Neural progenitor cell (in vitro differentiated cells): Measurements from ENCODE around the gene VSIG8. TPM values are rescaled to one million over a fixed set of nuclear protein-coding genes. Genes with fewer than 3 reads are reported as not detected.
A peak's percentile ranks its signal among the peaks of the same experiment; 100 is the strongest.

Experiments used
- DNase-seq: peaks from one replicate; pipeline ENCODE4 v3.0.0-alpha.2; 2016; ENCODE audit warnings: low spot score
- H2AFZ ChIP-seq: fragments of 200-600 bp; sonication (generic); replicated peaks from 2 replicates; pipeline ENCODE4 v1.6.1; 2016; ENCODE audit warnings: antibody characterized with exemption
- H3F3A ChIP-seq: fragments of 200-600 bp; sonication (generic); 2 replicates; pipeline ENCODE4 v1.6.1; 2016; ENCODE audit warnings: antibody characterized with exemption, low read depth
- H3K27ac ChIP-seq: fragments of 200-600 bp; sonication (generic); 2 replicates; pipeline ENCODE4 v1.5.1; 2016; ENCODE audit warnings: mild to moderate bottlenecking
- H3K27me3 ChIP-seq: fragments of 200-600 bp; sonication (generic); 2 replicates; pipeline ENCODE4 v1.6.1; 2016; ENCODE audit warnings: mild to moderate bottlenecking, moderate library complexity
- H3K36me3 ChIP-seq: fragments of 200-600 bp; sonication (generic); 2 replicates; pipeline ENCODE4 v1.5.1; 2016
- H3K4me1 ChIP-seq: fragments of 200-600 bp; sonication (generic); 2 replicates; pipeline ENCODE4 v1.6.1; 2016; ENCODE audit warnings: mixed run types
- H3K4me2 ChIP-seq: fragments of 200-600 bp; sonication (generic); 2 replicates; pipeline ENCODE4 v1.6.1; 2016
- H3K4me3 ChIP-seq: fragments of 200-600 bp; sonication (generic); 2 replicates; pipeline ENCODE4 v1.5.1; 2016
- H3K79me2 ChIP-seq: fragments of 200-600 bp; sonication (generic); 2 replicates; pipeline ENCODE4 v1.6.1; 2016; ENCODE audit warnings: low read depth
- H3K9ac ChIP-seq: fragments of 200-600 bp; sonication (generic); 2 replicates; pipeline ENCODE4 v1.6.1; 2016
- H3K9me3 ChIP-seq: fragments of 200-600 bp; sonication (generic); 2 replicates; pipeline ENCODE4 v1.5.1; 2016; ENCODE audit warnings: low read depth
- H4K20me1 ChIP-seq: fragments of 200-600 bp; sonication (generic); 2 replicates; pipeline ENCODE4 v1.6.1; 2016; ENCODE audit warnings: low read depth
- H3K27ac Mint-ChIP-seq: 3 replicates; pipeline ENCODE4 v1.8.0; 2021; ENCODE audit warnings: mixed read lengths
- H3K27me3 Mint-ChIP-seq: 2 replicates; pipeline ENCODE4 v1.8.0; 2022; ENCODE audit warnings: low read depth, mild to moderate bottlenecking, inconsistent platforms, moderate library complexity, mixed read lengths; ENCODE audit not compliant: insufficient read depth
- H3K36me3 Mint-ChIP-seq: 3 replicates; pipeline ENCODE4 v1.8.0; 2021; ENCODE audit warnings: mixed read lengths
- H3K4me1 Mint-ChIP-seq: 3 replicates; pipeline ENCODE4 v1.8.0; 2021; ENCODE audit warnings: mixed read lengths
- H3K4me3 Mint-ChIP-seq: 3 replicates; pipeline ENCODE4 v1.8.0; 2021; ENCODE audit warnings: mild to moderate bottlenecking, moderate library complexity, mixed read lengths
- H3K9me3 Mint-ChIP-seq: 3 replicates; pipeline ENCODE4 v1.8.0; 2020; ENCODE audit warnings: mixed read lengths
- EZH2 ChIP-seq: fragments of 200-600 bp; sonication (generic); IDR thresholded peaks from 2 replicates; pipeline ENCODE4 v1.6.1; 2017; ENCODE audit warnings: antibody characterized with exemption, mild to moderate bottlenecking, moderate library complexity
- EZH2phosphoT487 ChIP-seq: fragments of 200-600 bp; sonication (generic); IDR thresholded peaks from 2 replicates; pipeline ENCODE4 v1.6.1; 2017; ENCODE audit warnings: antibody characterized with exemption
- total RNA-seq: library from RNA; depleted of rRNA; stranded (reverse); fragments of >200 nt; gene quantifications from 2 replicates; pipeline ENCODE4 v1.2.3, GENCODE V29; 2015; ENCODE audit warnings: low replicate concordance
- TF ChIP-seq, protein P1 (sequence below): fragments of 200-600 bp; sonication (generic); IDR thresholded peaks from 2 replicates; pipeline ENCODE4 v1.5.1; 2017; ENCODE audit warnings: antibody characterized with exemption, mild to moderate bottlenecking

The VSIG8 gene
- total RNA-seq, 1 donor from 2014 or later = not detected

DNA sequence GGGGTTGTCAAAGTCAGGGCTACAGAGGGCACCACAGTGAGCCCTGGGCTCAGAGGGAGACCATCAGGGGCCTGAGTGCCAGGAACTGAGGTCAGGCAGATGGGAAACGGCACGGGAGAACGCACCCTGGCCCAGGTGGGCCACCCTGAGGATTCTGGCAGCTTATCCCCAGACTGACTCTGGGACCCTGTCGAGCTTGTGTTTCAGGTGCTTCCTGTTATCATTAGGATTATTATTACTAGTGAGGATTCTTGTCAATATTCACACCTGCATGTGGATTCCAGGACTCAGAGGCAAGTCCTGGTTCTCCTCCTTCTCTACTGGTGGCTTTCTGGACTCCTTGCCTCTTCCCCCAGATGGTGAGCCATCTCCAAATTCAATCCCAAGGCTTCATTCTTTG lies 15.2 kb downstream of the VSIG8 start:
- H3K36me3 Mint-ChIP-seq = no peaks in the 10 kb centered on the region
- no peak overlapping the region for H3K4me3 Mint-ChIP-seq
- H3K9me3 ChIP-seq = no peaks in the 10 kb centered on the region
- no peak overlapping the region for H3K4me2 ChIP-seq
- H3K27me3 Mint-ChIP-seq = peaks cover 20% of the 10 kb centered on the region
- no peak overlapping the region for H3K27ac Mint-ChIP-seq
- no peaks in the 10 kb centered on the region for H3K79me2 ChIP-seq
- H3K9ac ChIP-seq = no peak overlapping the region
- H2AFZ ChIP-seq = no peak overlapping the region
- no peaks in the 10 kb centered on the region for H3F3A ChIP-seq
- H3K9me3 Mint-ChIP-seq = no peaks in the 10 kb centered on the region
- peaks cover under 1% of the 10 kb centered on the region for H3K4me1 Mint-ChIP-seq
- no peaks in the 10 kb centered on the region for H3K36me3 ChIP-seq
- no peaks in the 10 kb centered on the region for H4K20me1 ChIP-seq
- no peak overlapping the region for H3K4me3 ChIP-seq
- H3K27ac ChIP-seq = no peak overlapping the region
- peaks cover 12% of the 10 kb centered on the region for H3K27me3 ChIP-seq
- H3K4me1 ChIP-seq = no peaks in the 10 kb centered on the region
- TF ChIP-seq EZH2phosphoT487 (no peak), EZH2 (no peak)
- no peak for DNase-seq

DNA sequence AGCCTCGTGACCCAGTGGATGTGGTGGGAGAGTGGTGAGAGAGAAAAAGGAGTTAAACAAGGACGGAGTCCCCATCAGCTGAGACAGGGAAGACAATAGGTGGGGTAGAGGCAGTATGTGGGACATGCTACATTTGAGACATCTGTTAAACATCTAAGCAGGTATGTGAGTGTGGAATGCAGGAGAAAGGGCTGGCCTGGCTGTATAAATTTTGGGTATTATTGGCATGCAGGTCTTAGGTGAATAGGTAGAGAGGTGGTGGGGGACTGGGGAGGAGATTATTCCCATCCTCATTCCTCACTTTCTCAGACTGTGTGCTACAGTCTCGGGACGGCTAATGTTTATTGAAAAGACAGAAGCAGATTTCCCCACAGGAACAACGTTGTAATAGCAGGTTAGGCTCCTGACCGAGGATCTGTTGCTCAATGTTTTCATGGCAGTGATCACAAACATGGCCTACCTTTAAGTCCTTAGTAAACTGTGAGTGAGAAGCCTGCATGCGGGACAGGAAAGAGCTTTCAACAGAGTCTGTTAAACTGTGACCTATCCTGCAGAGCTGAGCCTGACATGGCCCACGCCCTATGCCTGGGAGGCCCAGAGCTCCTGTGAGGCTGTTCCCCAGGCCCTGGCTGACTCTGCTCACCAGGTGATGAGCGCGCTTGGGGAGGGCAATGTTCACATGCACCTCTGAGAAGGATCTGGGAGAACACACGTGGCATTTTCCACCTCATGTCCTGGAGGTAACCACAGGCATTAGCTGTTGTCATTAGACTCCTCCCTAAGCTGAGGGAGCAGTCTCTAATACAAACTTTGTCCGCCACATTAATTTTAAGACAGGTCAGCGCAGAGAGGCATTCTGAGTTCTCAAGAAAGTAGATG lies 16.5 kb downstream of the VSIG8 start:
- Mint-ChIP-seq H3K4me3 (no peak overlapping the region), H3K4me1 (peaks cover 8% of the 10 kb centered on the region), H3K27ac (no peak overlapping the region), H3K9me3 (no peaks in the 10 kb centered on the region), H3K27me3 (peaks cover 19% of the 10 kb centered on the region), H3K36me3 (no peaks in the 10 kb centered on the region)
- no peaks in the 10 kb centered on the region for H3K4me1 ChIP-seq
- H3K9me3 ChIP-seq = no peaks in the 10 kb centered on the region
- H3K27me3 ChIP-seq = peaks cover 7% of the 10 kb centered on the region
- no peaks in the 10 kb centered on the region for H3F3A ChIP-seq
- no peak overlapping the region for H3K9ac ChIP-seq
- H3K36me3 ChIP-seq = no peaks in the 10 kb centered on the region
- no peak overlapping the region for H2AFZ ChIP-seq
- H3K79me2 ChIP-seq = no peaks in the 10 kb centered on the region
- no peak overlapping the region for H3K4me2 ChIP-seq
- H4K20me1 ChIP-seq = no peaks in the 10 kb centered on the region
- no peak overlapping the region for H3K27ac ChIP-seq
- DNase-seq = no peak
- no peak overlapping the region for H3K4me3 ChIP-seq
- TF ChIP-seq, protein P1, sequence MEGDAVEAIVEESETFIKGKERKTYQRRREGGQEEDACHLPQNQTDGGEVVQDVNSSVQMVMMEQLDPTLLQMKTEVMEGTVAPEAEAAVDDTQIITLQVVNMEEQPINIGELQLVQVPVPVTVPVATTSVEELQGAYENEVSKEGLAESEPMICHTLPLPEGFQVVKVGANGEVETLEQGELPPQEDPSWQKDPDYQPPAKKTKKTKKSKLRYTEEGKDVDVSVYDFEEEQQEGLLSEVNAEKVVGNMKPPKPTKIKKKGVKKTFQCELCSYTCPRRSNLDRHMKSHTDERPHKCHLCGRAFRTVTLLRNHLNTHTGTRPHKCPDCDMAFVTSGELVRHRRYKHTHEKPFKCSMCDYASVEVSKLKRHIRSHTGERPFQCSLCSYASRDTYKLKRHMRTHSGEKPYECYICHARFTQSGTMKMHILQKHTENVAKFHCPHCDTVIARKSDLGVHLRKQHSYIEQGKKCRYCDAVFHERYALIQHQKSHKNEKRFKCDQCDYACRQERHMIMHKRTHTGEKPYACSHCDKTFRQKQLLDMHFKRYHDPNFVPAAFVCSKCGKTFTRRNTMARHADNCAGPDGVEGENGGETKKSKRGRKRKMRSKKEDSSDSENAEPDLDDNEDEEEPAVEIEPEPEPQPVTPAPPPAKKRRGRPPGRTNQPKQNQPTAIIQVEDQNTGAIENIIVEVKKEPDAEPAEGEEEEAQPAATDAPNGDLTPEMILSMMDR = no peak
- TF ChIP-seq EZH2 = no peak

DNA sequence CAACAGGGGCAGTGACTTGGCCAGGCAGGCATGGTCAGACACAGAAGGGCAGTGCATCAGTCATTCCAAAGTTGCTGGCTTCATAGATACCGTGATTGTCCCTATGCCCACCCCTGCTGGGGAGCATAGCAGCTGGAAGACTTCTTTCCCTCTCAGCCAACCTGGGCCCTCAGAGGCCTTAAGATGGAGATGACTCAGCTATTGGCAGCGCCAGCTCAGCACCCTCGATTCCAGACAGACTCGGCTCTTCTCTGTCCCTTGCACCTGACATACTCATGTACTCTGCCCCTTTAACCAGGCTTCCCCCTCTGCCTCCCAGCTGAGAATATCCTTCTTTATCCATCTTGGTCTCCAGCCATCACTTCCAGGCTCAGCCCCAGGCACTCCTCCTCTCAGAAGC lies 19.0 kb downstream of the VSIG8 start:
- H3F3A ChIP-seq = no peaks in the 10 kb centered on the region
- H3K4me3 Mint-ChIP-seq = no peak overlapping the region
- no peaks in the 10 kb centered on the region for H3K36me3 Mint-ChIP-seq

More for the DNA sequence above, 19.0 kb downstream of the VSIG8 start:
- Histone ChIP-seq H3K4me1 (no peaks in the 10 kb centered on the region), H3K9ac (no peak overlapping the region), H3K36me3 (no peaks in the 10 kb centered on the region), H3K79me2 (no peaks in the 10 kb centered on the region), H3K4me2 (no peak overlapping the region), H3K9me3 (no peaks in the 10 kb centered on the region), H4K20me1 (no peaks in the 10 kb centered on the region), H3K27me3 (no peaks in the 10 kb centered on the region), H2AFZ (no peak overlapping the region), H3K4me3 (no peak overlapping the region), H3K27ac (no peak overlapping the region)
- H3K4me1 Mint-ChIP-seq = peaks cover 15% of the 10 kb centered on the region
- H3K9me3 Mint-ChIP-seq = no peaks in the 10 kb centered on the region
- no peak for TF ChIP-seq EZH2
- TF ChIP-seq, protein P1 = no peak
- no peak for TF ChIP-seq EZH2phosphoT487
- no peak for DNase-seq
- peak overlapping the region; percentile 10 for H3K27ac Mint-ChIP-seq
- H3K27me3 Mint-ChIP-seq = peaks cover 9% of the 10 kb centered on the region
